SHP77 (cell line): ENCODE results near the gene ST6GALNAC5.
A peak's percentile ranks its signal among the peaks of the same experiment; 100 is the strongest.

Experiments used
- DNase-seq, 2 experiments: peaks; one replicate each; lab custom pipeline; 2025; lab: John Stamatoyannopoulos, UW

Gene ST6GALNAC5

GRCh38 chr1:77048615-77049005, 181.3 kb downstream of the ST6GALNAC5 start:
- DNase-seq, result no peak

GRCh38 chr1:77051425-77051824, 184.1 kb downstream of the ST6GALNAC5 start:
- no peak for DNase-seq

GRCh38 chr1:77056525-77056924, 189.2 kb downstream of the ST6GALNAC5 start:
- no peak for DNase-seq

- DNase-seq, result no peak
These were observed 190.8 kb downstream of the ST6GALNAC5 start for GRCh38 chr1:77057994-77058585.

GRCh38 chr1:77060000-77060399, 192.7 kb downstream of the ST6GALNAC5 start:
- no peak for DNase-seq

GRCh38 chr1:77061162-77061561, 193.9 kb downstream of the ST6GALNAC5 start:
- DNase-seq, result no peak

GRCh38 chr1:77063118-77063517, 195.8 kb downstream of the ST6GALNAC5 start:
- no peak for DNase-seq

GRCh38 chr1:77064246-77064645, 197.0 kb downstream of the ST6GALNAC5 start:
- DNase-seq, result no peak

GRCh38 chr1:77065693-77066342, 198.5 kb downstream of the ST6GALNAC5 start:
- DNase-seq, result peak in 1 of 2 experiments; percentile 2

- peak in 1 of 2 experiments; percentile 36 for DNase-seq
These were observed 200.7 kb downstream of the ST6GALNAC5 start for GRCh38 chr1:77068013-77068412.

- DNase-seq, result no peak
These were observed 209.5 kb downstream of the ST6GALNAC5 start for GRCh38 chr1:77076759-77077158.

- no peak for DNase-seq
These were observed 214.6 kb downstream of the ST6GALNAC5 start for GRCh38 chr1:77081834-77082233.

- DNase-seq, result no peak
These were observed 217.2 kb downstream of the ST6GALNAC5 start for GRCh38 chr1:77084457-77084856.

- DNase-seq, result no peak
These were observed 217.8 kb downstream of the ST6GALNAC5 start for GRCh38 chr1:77085109-77085508.

- no peak for DNase-seq
These were observed 222.5 kb downstream of the ST6GALNAC5 start for GRCh38 chr1:77089756-77090155.

GRCh38 chr1:77095236-77095635, 228.0 kb downstream of the ST6GALNAC5 start:
- DNase-seq, result peak in 1 of 2 experiments; percentile 5

- DNase-seq, result no peak
These were observed 229.4 kb downstream of the ST6GALNAC5 start for GRCh38 chr1:77096496-77097255.

- no peak for DNase-seq
These were observed 233.6 kb downstream of the ST6GALNAC5 start for GRCh38 chr1:77100875-77101274.

GRCh38 chr1:77103486-77103885, 236.2 kb downstream of the ST6GALNAC5 start:
- DNase-seq, result no peak

GRCh38 chr1:77104672-77105071, 237.4 kb downstream of the ST6GALNAC5 start:
- no peak for DNase-seq
